Endometrial microvascular endothelial cells (primary cell): ENCODE measurements around the gene ETNPPL. TPM values are rescaled to one million over a fixed set of nuclear protein-coding genes. Genes with fewer than 3 reads are reported as not detected.

ENCODE experiments used
- in situ Hi-C: cut with HindIII; loops from 2 replicates; pipeline ENCODE4 v1.10.0; 2017; ENCODE audit warnings: low sequenced_read_pairs, low pct_unique_long_range_greater_than_20kb; ENCODE audit errors: inconsistent ontology term
- total RNA-seq: library from RNA; depleted of rRNA; stranded (reverse); fragments of >200 nt; gene quantifications from one replicate; pipeline ENCODE4 v1.2.3, GENCODE V29; 2015; ENCODE audit errors: inconsistent ontology term

ETNPPL gene
- total RNA-seq, result not detected

DNA sequence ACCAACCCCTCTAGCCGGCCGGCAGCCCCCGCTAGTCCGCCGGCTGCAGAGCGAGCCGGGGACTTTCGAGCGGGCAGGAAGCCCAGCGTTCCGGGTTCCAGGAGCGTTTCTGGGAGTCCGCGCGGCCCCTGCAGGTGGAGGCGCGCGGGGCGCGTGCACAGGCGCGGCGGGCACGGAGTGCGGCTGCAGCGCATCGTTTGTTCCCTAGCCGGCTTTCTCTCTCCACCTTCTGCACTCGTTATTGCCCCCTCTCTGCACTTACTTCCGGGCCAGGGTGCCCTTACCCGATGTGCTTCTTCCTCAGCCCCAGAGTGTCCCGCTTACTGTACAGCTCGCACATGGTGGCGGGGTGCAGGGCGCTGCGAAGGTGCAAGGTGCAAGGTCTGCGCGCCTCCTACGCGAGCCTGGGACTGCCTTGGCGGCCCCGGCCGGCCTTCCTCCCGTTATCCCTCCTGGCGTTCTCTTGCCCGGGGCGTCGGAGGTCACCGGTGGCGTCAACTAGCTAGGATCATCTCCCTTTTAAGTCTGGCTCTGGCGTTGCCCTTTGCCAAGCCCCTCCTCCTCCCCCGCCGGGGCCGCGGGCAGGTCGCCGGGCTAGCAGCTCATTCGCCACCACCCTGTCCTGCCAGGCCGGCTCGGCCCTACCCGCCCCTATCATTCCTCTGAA, at the start of gene ETNPPL:
Gene ETNPPL (minus strand): TSS at position 495 of the 667 bp plus-strand sequence. CDS start 155 bp downstream, at position 340.
- in situ Hi-C loops, result no loop called here

DNA sequence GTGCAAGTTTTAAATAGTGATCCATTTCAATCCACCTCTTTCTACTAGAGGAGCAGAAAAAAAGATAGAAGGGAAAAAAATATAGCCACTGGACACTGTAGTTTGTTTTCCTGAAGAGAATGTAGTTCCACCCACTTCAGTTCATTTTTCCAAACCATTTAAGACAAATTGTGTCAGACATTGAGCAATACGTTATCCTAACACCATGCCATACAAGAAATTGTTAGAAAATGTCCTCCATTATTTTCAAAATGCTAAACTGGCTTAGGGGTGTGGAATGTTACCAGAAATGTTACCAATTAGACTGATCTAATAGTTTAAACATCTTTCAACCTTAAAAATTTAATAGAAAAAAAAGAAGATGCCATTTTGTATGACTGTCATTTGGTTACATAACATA, 48.6 kb upstream of the ETNPPL start:
- in situ Hi-C loops, result no loop called here

- in situ Hi-C loops, result no loop called here
Observed at GRCh38 chr4:108810087-108810486, 47.2 kb upstream of the ETNPPL start.

DNA sequence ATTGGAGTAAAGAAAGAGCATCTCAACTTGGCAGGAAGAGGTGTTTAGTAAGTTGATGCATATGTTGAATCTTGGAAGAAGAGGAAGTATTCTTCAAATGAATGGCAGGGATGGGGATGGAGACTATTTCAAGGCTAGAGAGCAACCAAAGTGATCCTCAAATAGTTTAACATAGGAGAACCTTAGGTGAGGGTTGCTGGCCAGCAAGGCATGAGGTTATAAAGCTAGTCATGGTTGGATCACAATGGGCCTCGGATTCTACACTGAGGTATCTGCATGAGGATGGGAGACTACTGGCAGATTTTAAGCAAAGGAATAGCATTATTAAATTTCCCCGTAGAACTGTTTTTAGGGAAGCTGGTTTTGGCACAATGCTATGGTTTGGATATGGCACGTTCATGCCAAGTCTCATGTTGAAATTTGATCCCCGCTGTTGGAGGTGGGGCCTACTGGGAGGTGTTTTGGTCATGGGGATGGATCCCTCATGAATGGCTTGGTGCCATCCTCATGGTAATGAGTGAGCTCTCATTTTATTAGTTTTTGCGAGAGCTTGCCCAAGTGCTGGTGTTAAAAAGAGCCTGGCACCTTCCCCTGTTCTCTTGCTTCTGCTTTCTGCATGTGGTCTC, 41.9 kb upstream of the ETNPPL start:
- in situ Hi-C loops, result no loop called here

DNA sequence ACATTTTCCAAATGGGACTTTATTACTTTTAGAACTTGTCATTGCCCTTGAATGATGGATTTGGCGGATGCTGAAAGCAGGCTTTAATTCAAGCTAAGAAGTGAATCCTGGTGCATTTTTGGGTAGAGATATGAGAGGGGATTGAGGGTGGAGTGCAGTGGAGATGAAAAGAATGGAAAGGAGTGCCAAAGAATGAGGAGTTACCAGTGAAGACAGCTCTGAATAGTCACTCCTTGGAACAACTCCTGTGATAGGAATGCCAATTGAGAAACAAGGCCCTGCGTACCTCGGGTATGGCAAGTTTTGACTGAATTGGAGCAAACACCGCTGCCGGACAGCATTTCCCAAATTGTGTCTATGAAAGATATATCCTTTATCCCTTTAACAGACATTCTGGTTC, 36.5 kb upstream of the ETNPPL start:
- in situ Hi-C loops, result no loop called here

GRCh38 chr4:108796173-108796572, 33.3 kb upstream of the ETNPPL start:
- in situ Hi-C loops, result no loop called here

GRCh38 chr4:108795733-108796132, 32.9 kb upstream of the ETNPPL start:
- in situ Hi-C loops, result no loop called here

DNA sequence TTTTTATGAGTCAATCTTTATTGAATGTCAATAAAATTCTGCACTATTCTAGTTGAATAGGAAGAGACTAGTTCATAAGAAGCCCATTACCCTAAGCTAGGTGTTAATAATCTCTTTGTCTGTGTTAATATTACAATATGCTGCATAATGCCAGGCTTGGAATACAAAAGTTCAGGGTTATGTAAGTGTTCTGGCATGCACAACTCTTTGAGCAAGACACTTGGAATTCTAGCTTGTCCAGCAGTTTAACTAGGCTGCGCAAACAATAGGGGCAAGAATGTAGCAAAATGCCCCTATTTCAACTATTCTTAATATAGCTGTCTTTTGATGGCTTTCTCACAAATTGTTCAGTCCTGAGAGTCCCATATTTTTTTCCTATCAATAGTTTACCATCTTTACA, 31.3 kb upstream of the ETNPPL start:
- in situ Hi-C loops, result no loop called here

DNA sequence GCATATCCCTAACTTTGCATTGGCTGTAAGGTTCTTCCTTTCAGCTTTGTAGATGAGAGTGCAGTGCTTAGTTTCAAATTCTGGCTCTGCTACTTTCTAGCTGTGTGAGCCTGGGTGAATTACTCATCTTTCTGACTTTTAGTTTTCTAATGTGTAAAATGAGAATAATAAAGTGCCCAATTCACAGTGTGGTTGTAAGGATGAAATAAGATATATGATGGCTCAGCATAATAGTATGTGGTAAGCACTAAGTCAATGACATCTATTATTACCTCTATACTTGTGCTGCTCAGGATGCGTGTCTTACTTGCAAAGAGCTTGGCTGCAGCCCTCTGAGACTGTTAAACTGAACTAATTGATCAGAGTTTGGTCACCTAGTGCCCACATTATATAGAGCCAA, 30.6 kb upstream of the ETNPPL start:
- in situ Hi-C loops, result no loop called here

DNA sequence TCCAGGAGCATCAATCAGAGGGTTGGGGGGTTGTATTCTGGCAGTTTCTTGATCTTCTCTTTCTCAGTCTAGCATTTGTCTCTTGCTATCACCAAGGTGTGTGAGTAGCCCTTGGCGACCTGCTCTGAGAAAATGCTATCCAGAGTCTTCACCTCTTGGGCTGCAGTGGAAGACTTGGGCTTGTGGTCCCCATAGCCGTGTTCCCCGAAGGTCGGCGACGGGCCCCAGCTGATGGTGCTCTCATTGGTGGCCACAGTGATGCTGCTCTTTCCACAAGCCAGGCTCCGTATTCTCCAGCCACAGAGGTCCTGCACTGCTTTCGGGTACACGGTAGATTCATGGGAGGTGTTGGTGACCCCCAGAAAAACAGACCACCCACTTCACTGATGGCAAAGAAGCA, 25.9 kb upstream of the ETNPPL start:
- in situ Hi-C loops, result no loop called here

- in situ Hi-C loops, result no loop called here
Observed at GRCh38 chr4:108787724-108788123, 24.9 kb upstream of the ETNPPL start.

DNA sequence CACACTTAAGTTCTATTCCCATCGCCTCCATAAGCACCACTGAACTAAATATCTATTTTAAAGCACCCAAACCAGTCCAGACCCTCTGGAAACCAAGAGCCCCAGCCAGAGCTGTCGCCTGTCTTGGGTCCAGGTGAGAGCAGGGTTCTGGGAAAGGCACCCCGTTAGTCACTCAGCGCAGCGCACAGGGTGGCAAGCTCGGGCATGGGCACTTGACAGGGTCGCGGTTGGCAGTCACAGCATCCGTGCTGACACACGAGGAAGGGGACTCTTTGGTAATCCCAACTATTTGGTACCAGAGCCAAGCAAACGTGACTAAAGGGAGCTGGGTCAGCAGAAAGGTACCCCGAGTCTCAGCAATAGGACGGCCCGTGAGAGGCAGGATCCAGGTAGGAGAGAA, 24.3 kb upstream of the ETNPPL start:
- in situ Hi-C loops, result no loop called here

DNA sequence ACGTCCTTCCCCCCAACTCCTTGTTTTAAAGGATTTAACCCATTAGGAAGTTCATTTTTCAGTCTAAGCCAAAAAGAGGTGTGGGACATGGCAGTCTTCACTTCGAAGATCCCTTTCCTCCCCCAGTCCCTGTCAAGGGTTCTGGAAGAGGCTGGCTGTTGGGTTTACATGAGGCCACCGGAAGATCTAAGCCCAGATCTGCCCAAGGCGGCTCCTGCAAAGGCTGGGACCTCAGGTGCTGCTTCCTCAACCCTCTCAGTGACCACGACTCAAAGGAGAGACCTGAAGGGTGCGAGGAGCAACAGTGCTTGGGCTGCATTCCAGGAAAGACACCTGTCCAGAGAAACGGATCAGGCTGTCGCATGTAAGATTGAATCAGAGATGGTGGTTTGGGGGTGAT, 23.5 kb upstream of the ETNPPL start:
- in situ Hi-C loops, result no loop called here

- in situ Hi-C loops, result no loop called here
Observed at GRCh38 chr4:108783665-108784463, 21.0 kb upstream of the ETNPPL start.

DNA sequence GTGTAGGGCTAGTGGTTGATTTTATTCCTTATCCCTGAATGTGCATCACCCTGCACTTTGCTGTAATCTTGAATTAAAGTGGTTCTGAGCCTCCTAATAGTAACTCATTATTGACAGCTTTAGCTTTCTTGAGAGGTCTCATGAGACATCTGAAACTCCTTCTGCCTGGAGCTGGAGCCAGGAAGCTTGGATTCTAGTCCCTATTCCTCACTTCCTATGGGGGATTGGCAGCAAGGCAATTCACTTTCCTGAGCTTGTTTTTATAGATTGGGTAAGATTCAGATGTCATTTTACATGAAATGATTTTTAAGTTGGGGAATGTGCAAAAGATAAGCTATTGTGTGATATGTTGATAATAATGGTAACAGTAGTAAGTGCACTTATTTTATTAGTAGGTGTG, 17.1 kb upstream of the ETNPPL start:
- in situ Hi-C loops, result no loop called here

DNA sequence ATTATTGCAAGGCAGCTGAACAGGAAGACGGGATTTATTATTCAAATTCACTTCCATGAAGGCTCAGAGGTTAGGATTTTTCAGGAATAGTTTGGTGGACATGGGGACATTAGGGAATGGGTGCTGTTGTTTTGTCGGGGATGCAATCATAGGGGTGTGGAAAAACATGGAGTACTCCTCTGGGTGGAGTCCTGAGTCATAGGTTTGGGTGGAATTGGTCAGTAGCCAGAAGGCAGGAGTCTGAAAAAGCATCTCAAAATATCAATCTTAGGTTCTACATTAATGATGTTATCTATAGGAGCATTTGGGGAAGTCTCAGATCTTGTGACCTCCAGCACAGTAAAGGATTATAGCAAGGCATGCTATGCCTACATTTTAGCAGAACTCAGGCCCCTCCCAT, 14.5 kb upstream of the ETNPPL start:
- in situ Hi-C loops, result no loop called here

DNA sequence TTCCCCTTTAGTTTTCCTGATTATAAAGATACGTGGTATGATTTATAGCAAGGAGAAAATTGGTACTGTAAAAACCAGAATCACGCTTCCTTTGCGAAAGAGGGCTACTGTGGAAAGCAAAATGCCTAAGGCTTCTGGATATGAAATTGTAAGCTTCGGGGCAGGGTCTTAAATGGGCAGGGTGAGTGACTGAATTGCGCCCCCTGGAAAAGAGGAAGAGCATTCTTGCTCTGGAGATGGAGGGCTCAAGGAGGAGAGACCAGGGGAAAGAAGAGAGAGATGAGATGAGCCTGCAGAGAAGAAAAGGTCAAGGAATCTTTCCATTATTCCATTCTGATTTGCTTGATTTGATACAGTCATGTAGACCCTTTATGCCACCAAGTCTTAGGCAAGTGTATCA, 13.1 kb upstream of the ETNPPL start:
- in situ Hi-C loops, result no loop called here

DNA sequence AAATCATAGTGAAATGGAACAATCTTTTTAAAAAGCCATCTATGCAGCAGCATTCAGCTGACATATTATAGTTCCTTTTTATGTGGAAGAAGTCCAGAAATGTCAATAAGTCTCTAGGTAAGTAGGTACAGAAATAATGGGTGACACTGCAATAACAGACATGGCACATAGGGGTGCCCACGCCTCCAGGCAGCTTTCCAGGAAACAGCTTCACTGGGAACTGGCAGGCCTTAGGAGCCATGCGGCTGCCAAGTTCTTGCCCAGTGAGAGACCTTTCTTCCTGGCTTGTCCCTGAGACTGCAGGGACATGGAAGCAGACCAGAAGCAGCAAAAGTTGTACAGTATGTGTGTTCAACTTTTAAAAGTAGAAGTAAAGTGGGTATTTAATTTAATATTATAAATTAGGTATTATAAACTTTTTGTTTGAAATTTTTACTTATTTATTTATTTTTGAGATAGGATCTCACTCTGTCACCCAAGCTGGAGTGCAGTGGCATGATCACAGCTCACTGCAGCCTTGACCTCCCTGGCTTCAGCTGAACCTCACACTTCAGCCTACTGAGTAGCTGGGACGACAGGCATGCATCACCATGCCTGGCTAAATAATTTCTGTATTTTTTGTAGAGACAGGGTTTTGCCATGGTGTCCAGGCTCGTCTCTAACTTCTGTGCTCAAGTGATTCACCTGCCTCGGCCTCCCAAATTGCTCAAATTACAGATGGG, 12.1 kb upstream of the ETNPPL start:
- in situ Hi-C loops, result no loop called here

GRCh38 chr4:108772402-108772801, 9.5 kb upstream of the ETNPPL start:
- in situ Hi-C loops, result no loop called here
